Gastrocnemius medialis (tissue), 4 donors: ENCODE data around the gene HSD17B14.
"Not testable (repeated sequence)": the region's sequence is repeated elsewhere in the genome, so short reads cannot be mapped to it uniquely, and the experiment has no call there.

Experiments
- CTCF ChIP-seq, 5 experiments: fragments of 450-650 bp in 3 of 5; fragments of 200-600 bp in 2 of 5; sonication (generic) in 2 of 5; IDR thresholded peaks in 4 of 5; conservative IDR thresholded peaks in 1 of 5; 1 replicate in 4 of 5; 2 replicates in 1 of 5; pipeline ENCODE4 v1.5.1; 2016 to 2019; ENCODE audit warnings: antibody characterized with exemption in 5 of 5, mild to moderate bottlenecking in 3 of 5, moderate library complexity in 3 of 5
- POLR2A ChIP-seq, 2 donors: fragments of 450-650 bp; IDR thresholded peaks; one replicate each; pipeline ENCODE4 v1.6.1; 2017; ENCODE audit warnings: antibody characterized with exemption in 2 of 2, mild to moderate bottlenecking in 2 of 2, moderate library complexity in 2 of 2

- not testable (repeated sequence) for TF ChIP-seq CTCF (IDR thresholded peaks at IDR 0.05 in 4 of 5, conservative IDR thresholded peaks at IDR 0.05 in 1 of 5); POLR2A (IDR thresholded peaks at IDR 0.05)
Observed at GRCh38 chr19:48879696-48880095, 43.4 kb upstream of the HSD17B14 start.
